KG1 (cell line): ENCODE data around the gene ZNF330.
"Not testable (repeated sequence)": the region's sequence is repeated elsewhere in the genome, so short reads cannot be mapped to it uniquely, and the experiment has no call there.

ENCODE experiments used
- DNase-seq: peaks from one replicate; lab custom pipeline; 2025; lab: John Stamatoyannopoulos, UW

ZNF330 gene

DNA sequence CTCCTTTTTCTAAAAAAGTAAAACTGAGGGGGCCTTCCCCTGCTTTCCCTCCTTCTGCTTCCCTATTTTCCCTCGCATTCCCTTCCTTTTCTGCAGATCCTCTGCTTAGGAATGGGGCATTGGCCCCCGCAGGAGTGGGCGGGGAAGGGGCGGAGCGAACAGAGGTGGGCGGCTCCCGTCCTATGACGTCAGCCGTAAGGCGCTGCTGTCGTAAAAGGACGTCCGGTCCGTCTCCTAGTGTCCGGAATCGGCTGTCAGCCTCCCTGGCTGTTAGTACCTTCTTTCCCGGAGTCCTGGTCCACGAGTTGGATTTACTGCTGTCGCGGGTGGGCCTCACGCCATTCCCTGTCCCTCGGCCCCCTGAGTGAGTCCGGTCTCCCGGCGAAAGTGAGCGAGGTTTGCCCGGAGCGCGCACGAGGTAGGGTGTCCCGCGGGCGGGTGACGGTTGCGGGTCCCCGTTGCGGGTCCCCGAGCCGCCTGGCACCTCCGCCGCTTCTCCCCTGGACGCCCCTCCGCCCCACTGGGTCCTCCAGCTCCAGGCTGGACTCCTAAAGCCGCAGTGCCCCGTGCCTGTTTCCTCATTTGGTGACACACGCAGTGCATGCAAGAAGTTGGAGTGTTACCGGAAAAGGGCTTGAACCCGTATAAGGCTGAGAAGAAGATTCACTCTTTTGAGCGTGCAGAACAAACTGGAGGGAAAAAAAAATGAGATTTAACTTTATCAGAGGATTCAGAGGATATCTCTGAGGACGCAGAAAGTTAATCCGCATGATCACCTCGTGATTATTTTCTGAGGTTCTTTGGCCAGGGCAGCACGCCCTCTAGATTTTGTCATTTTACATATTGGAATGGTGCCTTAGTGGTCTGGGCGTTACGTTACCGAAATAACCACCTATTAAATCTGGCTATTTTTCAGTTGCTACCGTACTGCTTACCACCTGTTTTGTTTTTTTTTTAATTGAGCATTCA is at the start of gene ZNF330:
Gene ZNF330, plus strand, starts transcription at position 205 of the 969 bp plus-strand sequence. CDS start 1,477 bp downstream, outside the sequence.
- DNase-seq, result peak; percentile 60

DNA sequence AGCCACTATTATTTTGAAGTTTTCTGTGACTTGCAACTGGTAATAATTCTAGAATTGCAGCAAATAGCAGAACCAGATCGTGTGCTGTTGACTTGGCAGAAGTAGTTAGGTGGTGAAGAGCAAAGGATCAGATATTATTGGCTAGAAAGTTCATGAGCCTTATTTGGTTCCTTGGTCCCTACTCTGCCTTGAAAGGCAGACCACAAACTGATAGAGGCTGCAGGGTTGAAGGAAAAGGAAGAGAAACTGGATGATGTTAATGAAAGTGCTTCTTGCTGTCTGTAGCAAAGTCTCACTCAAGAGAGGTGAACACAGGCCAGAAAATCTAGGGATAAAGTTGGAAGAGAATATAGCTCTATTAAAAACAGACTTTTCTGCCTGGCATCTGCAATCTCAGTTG is 46.2 kb upstream of the ZNF330 start:
- no peak for DNase-seq

- DNase-seq, result no peak
These were observed 43.5 kb upstream of the ZNF330 start for GRCh38 chr4:141177171-141177570.

DNA sequence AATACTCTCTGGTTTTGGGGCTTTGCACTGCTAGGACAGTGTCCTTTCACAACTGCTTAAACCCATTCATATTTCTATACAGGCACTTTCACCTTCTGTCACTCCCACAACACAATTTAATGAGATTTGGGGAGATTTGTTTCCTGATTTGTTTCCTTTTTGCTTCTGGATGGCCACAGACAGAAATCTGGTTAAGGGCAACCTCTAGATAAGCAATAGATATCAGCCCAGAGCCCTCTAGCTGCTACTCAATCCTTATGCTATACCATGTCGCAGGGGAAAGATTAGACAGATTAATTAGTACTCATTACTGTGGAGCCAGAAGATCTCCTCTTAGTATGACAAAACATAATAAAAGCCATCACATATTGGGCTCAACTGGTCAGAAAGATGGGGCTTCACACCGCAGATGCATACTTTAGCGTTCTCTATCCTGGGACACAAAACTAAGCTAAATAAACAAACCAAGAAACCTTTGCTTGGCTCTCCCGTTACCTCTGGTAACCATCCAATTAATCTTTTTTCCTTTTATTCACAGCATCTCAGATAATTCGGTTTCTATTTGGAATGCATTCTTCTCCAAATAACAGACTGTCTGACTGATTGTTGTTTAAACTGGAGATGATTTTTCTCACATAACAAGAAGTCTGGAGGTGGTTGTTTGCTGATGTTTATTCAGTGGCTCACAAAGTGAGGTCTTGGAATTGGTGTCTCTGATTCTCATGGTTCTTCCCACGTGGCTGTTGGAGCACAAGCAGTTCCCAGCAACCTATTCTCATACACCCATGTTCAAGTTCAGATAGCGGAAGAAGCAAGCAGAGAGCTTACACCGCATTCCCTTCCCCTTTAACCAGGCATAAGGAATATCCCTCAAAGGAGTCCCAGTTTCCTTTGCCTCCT is 41.0 kb upstream of the ZNF330 start:
- no peak for DNase-seq

DNA sequence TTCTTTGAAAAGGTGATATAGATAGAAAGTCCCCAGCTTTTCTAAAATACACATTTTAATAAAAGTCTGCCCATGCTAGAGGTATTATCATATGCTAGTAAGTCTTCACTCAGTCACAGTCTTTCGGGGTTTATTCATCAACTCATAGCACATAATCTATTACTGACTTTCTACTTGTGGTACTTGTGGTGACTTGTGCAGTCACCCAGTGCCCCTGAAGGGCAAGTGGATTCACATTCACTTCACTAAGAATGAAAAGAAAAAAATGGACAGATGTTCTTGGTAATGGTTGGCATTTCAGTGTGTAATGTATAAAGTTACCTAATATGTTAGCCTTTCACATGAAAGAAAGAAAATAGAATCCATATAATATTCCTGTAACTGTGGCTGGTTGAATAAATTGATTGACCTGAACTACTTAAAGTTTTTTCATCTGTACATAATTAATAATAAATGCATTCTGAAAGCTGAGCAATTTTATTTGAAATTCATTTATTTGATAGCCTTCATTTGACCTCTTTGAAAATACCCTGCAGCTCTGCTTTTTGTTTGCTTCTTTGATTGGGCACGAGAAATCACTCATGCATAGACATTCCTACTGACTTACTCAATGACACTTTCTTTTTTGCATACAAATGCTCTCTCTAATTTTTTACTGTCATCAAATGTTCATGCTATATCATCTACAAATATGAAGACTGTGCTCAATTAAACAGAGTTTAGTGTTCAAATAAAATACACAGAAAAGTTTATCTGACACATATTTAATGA is 39.5 kb upstream of the ZNF330 start:
- no peak for DNase-seq

- DNase-seq, result not testable (repeated sequence)
These were observed 37.2 kb upstream of the ZNF330 start for GRCh38 chr4:141183491-141183890.

- DNase-seq, result no peak
These were observed 28.1 kb upstream of the ZNF330 start for GRCh38 chr4:141192564-141192963.

GRCh38 chr4:141193516-141194034 is 27.1 kb upstream of the ZNF330 start:
- no peak for DNase-seq

DNA sequence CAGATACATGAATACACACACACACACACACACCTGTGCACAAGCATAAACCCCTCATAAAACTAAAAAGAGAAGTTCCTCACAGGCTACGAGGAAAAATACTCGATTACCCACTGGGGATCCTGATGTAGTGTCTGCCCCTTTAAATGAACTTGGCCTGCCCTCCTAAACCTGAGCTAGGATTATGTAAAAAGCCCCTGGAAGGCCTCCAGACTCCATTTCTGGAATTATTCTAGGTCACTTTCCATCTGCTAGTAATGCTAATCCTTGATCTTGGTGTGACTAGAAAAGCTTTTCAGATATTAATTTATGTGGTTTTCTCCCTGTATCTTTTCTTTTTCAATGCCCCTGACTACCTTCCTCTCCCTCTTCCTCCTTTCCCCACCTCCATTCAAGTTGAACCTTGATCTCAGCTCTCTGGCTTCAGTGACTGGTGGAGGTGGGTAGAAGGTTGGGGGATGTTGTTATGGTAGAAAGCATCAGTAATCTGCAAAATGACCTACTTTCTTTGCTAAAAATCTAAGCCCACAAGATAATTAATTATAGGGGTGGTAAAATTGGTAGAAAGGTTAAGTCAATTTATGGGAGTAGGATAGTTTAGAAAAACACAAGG is 25.5 kb upstream of the ZNF330 start:
- DNase-seq, result no peak

DNA sequence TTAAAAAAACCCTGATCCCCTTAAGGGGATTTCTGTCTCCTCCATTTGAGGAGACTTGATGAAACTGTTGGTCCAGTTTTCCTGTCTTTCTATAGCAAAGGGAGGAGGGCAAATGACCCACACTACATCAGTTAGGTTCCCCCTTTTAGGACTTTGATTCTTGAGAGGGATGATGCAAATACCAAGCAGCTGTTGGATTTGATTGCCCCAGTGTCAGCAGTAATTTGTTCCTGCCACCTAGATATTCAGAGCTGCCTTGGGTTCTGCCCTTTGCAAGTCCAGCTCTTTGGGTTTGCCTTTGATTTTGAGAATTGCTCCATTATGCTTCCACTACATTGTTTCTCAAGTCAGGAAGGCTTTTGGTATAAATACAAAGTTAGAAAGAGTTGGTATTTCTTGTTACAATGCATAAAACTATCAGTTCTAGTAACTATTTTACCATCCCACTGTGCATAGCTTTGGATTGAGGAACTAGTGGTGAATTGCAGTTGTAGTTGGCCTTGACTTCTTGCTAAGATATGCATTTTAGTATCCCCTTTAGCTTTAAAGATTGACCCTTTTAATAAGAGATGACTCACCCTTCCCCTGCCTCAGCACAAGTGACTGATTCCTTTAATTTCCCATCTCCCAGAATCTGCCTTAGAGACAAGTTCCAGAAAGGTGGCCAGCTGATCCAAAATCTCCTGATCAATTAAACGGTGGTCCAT is 24.3 kb upstream of the ZNF330 start:
- no peak for DNase-seq

- DNase-seq, result no peak
These were observed 12.7 kb upstream of the ZNF330 start for GRCh38 chr4:141207961-141208360.

DNA sequence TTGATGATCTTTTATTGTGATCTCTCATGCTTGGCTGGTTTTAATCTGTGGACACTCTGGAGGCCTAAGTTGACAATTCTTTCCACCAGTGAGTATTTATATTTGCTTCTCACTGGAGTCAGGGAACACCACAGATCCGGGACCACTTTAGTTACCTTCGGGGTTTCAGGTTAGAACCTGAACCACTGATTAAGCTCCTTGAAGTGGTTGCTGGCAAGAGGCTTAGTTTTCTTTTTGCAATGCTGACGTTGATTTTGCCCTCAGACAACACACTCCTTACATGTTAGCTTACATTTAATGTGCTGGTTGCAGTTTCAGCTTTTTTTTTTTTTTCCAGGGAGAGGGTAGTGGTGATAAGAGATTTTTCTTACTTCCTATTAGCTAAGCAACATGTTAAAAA is 10.5 kb upstream of the ZNF330 start:
- no peak for DNase-seq

DNA sequence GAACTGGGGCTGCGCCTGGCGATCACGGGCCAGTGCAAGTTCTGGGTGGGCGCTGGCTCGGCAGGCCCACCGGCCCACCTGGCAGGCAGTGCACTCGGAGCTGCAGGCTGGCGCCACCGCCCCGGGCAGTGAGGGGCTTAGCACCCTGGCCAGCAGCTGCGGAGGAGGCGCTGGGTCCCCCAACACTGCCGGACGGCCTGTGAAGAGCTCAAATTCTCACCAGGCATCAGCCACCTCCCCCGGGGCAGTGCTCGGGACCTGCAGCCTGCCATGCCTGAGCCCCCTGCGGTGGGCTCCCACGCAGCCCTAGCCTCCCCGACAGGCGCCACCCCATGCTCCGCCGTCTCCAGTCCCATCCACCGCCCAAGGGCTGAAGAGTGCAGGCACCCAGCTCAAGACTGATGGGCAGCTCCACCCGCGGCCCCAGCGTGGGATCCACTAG is 7.1 kb upstream of the ZNF330 start:
- DNase-seq, result no peak

DNA sequence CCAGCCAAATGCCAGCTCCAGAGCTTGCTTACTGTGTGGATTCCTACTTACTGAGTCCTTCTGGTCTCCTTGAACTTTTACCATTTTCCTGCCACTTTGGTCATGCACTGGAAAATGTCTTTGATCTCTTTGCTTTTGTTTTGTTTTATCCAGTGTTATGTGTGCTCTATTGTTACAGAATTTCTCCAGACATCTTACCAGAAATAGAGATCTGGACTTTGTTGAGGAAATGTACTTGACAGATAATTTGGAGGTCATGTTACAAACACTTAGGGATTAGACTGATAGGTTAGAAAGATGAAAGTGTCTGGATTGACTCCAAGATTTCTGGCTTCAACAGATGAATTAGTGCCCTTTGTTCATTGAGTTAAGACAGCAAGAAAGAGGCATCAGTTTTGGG is 5.7 kb upstream of the ZNF330 start:
- DNase-seq, result no peak

GRCh38 chr4:141216002-141216761 is 4.5 kb upstream of the ZNF330 start:
- DNase-seq, result no peak

GRCh38 chr4:141220271-141220670 is 424 bp upstream of the ZNF330 start:
- DNase-seq, result no peak

GRCh38 chr4:141223418-141223817 is 2.7 kb downstream of the ZNF330 start:
- DNase-seq, result no peak

- DNase-seq, result not testable (repeated sequence)
These were observed 6.6 kb downstream of the ZNF330 start for GRCh38 chr4:141227280-141227679.

- DNase-seq, result no peak
These were observed 8.9 kb downstream of the ZNF330 start for GRCh38 chr4:141229408-141230101.
